Ishikawa (cell line): ENCODE results near the gene COL3A1.

Source experiments
- CEBPB ChIP-seq: IDR thresholded peaks from 2 replicates; pipeline ENCODE4 v1.6.1; 2012
- CREB1 ChIP-seq: IDR thresholded peaks from 2 replicates; pipeline ENCODE4 v1.6.1; 2012; ENCODE audit warnings: low read depth
- EGR1 ChIP-seq: IDR thresholded peaks from 2 replicates; pipeline ENCODE4 v1.6.1; 2012
- EP300 ChIP-seq: IDR thresholded peaks from 2 replicates; pipeline ENCODE4 v1.6.1; 2012; ENCODE audit warnings: borderline replicate concordance
- FOXM1 ChIP-seq: IDR thresholded peaks from 2 replicates; pipeline ENCODE4 v1.6.1; 2012; ENCODE audit warnings: low read depth, borderline replicate concordance
- NFIC ChIP-seq: IDR thresholded peaks from 2 replicates; pipeline ENCODE4 v1.6.1; 2012
- RAD21 ChIP-seq: IDR thresholded peaks from 2 replicates; pipeline ENCODE4 v1.6.1; 2012; ENCODE audit warnings: low read depth
- TAF1 ChIP-seq: IDR thresholded peaks from 2 replicates; pipeline ENCODE4 v1.6.1; 2012; ENCODE audit warnings: low read depth, mild to moderate bottlenecking
- TCF12 ChIP-seq: IDR thresholded peaks from 2 replicates; pipeline ENCODE4 v1.6.1; 2012; ENCODE audit warnings: low read depth
- TEAD4 ChIP-seq: IDR thresholded peaks from 2 replicates; pipeline ENCODE4 v1.6.1; 2012
- YY1 ChIP-seq: IDR thresholded peaks from 2 replicates; pipeline ENCODE4 v1.6.1; 2012; ENCODE audit warnings: low read depth
- ZBTB7A ChIP-seq: IDR thresholded peaks from 2 replicates; pipeline ENCODE4 v1.6.1; 2012; ENCODE audit warnings: low read depth
- TF ChIP-seq, protein P1 (sequence below): IDR thresholded peaks from 2 replicates; pipeline ENCODE4 v1.6.1; 2012
- TF ChIP-seq, protein P2 (sequence below): IDR thresholded peaks from 2 replicates; pipeline ENCODE4 v1.6.1; 2012
- TF ChIP-seq, protein P3 (sequence below): IDR thresholded peaks from 2 replicates; pipeline ENCODE4 v1.6.1; 2012; ENCODE audit warnings: low read depth, mild to moderate bottlenecking

Gene COL3A1

DNA sequence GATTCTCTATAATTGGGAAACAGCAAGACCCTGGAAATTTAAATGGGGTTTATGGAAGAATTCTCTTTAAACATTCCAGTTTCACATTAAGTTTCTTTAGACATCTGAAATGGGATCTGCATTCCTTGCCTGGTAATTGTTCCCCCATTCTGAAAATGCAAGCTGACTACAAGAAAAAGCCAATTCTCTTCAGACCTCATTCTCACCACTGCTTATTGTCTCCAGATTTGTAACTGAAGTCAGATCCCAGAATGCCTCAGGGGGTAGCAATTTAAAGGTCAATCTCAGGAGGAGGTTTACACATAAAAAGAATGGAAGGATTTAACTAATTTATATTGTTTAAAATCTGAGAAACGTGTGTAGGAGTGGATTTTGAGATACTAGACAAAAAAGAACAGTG lies 41.2 kb downstream of the COL3A1 start:
- TF ChIP-seq CEBPB (no peak), ZBTB7A (no peak), TCF12 (no peak), YY1 (no peak), EP300 (no peak), RAD21 (no peak), CREB1 (no peak), TEAD4 (no peak), FOXM1 (no peak), TAF1 (no peak), NFIC (no peak)
- TF ChIP-seq, protein P1, sequence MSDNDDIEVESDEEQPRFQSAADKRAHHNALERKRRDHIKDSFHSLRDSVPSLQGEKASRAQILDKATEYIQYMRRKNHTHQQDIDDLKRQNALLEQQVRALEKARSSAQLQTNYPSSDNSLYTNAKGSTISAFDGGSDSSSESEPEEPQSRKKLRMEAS, result no peak
- TF ChIP-seq, protein P2, sequence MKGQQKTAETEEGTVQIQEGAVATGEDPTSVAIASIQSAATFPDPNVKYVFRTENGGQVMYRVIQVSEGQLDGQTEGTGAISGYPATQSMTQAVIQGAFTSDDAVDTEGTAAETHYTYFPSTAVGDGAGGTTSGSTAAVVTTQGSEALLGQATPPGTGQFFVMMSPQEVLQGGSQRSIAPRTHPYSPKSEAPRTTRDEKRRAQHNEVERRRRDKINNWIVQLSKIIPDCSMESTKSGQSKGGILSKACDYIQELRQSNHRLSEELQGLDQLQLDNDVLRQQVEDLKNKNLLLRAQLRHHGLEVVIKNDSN, result no peak
- TF ChIP-seq, protein P3, sequence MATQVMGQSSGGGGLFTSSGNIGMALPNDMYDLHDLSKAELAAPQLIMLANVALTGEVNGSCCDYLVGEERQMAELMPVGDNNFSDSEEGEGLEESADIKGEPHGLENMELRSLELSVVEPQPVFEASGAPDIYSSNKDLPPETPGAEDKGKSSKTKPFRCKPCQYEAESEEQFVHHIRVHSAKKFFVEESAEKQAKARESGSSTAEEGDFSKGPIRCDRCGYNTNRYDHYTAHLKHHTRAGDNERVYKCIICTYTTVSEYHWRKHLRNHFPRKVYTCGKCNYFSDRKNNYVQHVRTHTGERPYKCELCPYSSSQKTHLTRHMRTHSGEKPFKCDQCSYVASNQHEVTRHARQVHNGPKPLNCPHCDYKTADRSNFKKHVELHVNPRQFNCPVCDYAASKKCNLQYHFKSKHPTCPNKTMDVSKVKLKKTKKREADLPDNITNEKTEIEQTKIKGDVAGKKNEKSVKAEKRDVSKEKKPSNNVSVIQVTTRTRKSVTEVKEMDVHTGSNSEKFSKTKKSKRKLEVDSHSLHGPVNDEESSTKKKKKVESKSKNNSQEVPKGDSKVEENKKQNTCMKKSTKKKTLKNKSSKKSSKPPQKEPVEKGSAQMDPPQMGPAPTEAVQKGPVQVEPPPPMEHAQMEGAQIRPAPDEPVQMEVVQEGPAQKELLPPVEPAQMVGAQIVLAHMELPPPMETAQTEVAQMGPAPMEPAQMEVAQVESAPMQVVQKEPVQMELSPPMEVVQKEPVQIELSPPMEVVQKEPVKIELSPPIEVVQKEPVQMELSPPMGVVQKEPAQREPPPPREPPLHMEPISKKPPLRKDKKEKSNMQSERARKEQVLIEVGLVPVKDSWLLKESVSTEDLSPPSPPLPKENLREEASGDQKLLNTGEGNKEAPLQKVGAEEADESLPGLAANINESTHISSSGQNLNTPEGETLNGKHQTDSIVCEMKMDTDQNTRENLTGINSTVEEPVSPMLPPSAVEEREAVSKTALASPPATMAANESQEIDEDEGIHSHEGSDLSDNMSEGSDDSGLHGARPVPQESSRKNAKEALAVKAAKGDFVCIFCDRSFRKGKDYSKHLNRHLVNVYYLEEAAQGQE, result no peak

DNA sequence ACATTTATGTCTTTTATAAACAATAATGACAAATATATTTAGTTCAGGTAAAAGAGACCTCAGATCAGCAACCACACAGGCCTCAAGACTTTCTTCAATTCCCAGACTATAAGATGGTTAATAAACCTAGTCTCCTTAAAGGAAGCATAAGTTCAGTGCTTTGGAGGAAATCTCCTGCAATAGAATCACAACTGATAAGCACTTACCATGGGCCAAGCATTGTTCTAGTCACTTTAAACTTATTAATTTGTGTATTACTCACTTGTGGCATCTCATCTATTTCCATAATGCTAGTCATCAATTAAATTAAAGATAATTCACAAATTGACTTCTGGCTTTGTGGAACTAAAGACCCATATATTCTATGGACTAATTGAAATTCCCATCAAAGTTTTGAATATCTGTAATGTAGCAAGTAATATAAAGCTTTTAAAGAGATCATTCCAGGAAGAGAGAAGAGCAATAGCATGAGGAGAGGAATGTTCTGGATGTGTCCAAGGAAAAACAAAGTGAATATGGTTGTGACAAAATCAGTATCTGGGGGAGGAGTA lies 42.2 kb downstream of the COL3A1 start:
- TF ChIP-seq CEBPB, result no peak
- TF ChIP-seq RAD21, result no peak
- no peak for TF ChIP-seq YY1
- TF ChIP-seq, protein P3, result no peak
- TF ChIP-seq, protein P1, result no peak
- TF ChIP-seq TCF12, result no peak
- TF ChIP-seq FOXM1, result no peak
- TF ChIP-seq EGR1, result no peak
- TF ChIP-seq EP300, result no peak
- no peak for TF ChIP-seq NFIC
- no peak for TF ChIP-seq ZBTB7A

DNA sequence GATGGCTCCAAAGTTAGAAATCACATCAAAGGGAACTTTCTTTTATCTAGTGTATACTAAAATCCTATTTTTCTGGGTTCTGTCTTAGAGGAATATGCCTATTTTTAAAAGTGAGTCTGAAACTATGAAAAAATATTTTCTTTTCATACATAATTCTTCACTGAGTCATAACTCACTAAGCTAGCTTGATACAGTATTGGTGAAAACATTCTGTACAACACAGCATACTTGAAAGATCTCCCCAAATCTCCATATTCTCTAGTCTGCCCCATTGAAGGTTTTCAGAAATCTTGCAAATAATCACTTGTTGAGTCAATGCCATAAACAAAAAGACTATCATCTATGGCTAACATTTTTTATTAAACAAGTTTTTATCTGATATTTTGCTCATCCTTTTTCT lies 44.5 kb downstream of the COL3A1 start:
- TF ChIP-seq RAD21, result no peak
- TF ChIP-seq FOXM1, result no peak
- TF ChIP-seq CREB1, result no peak

DNA sequence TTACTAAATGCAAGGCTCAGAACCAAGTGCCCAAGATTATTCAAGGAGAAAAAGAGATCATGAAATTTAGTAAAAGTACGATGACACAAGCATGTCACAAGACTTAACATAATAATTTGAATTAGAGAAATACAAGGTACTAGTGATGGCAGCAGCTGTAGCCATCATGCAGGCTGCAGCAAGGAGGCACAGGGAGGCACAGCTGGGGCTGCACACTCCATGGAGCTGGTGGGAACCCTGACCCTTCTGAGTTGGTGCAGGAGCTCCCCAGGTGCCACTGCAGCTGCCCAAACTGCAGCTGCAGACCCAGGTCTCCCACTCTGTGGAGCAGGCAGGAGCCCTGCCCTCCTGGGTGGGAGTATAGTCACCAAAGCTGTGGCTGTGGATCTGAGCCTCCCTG lies 46.0 kb downstream of the COL3A1 start:
- TF ChIP-seq TEAD4 (no peak), ZBTB7A (no peak), FOXM1 (no peak), RAD21 (no peak), CEBPB (no peak), YY1 (no peak), CREB1 (no peak), EGR1 (no peak), NFIC (no peak), EP300 (no peak), TCF12 (no peak), TAF1 (no peak)
- TF ChIP-seq, protein P3, result no peak
- TF ChIP-seq, protein P2, result no peak
- TF ChIP-seq, protein P1, result no peak

DNA sequence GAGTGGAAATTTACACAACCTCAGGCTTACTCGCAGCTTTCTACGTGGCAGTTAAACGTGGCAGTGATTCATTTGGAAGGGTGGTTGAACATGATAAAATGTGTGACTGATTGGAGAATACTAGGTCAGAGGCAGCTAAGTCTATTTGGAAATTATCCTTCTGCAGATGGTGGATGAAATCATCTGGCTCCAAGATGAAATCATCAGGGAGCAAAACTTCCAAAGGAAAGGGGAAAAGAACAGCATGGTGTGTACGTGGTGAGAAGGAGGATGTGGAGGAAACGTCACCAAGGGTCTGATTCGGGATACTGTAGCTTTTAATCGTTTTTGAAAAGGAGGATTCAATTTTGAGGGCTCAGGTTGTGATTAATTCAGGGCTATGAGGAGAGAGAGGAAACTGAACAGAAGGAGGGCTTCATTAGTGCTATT lies 47.9 kb downstream of the COL3A1 start:
- TF ChIP-seq TAF1, result no peak
- TF ChIP-seq, protein P2, result no peak
- TF ChIP-seq CREB1, result no peak
- no peak for TF ChIP-seq EGR1
- no peak for TF ChIP-seq ZBTB7A
- no peak for TF ChIP-seq NFIC
